ENCODE results near the gene RXFP3. TPM values are rescaled to one million over a fixed set of nuclear protein-coding genes. Genes with fewer than 3 reads are reported as not detected.
"Not testable (repeated sequence)": the region's sequence is repeated elsewhere in the genome, so short reads cannot be mapped to it uniquely, and the experiment has no call there.

The RXFP3 gene
- total RNA-seq, 1 donor: not detected

GRCh38 chr5:33941090-33941489 lies 4.9 kb downstream of the RXFP3 start:
- DNase-seq (ENCODE audit: low read depth): no peak
- TF ChIP-seq, protein P1, sequence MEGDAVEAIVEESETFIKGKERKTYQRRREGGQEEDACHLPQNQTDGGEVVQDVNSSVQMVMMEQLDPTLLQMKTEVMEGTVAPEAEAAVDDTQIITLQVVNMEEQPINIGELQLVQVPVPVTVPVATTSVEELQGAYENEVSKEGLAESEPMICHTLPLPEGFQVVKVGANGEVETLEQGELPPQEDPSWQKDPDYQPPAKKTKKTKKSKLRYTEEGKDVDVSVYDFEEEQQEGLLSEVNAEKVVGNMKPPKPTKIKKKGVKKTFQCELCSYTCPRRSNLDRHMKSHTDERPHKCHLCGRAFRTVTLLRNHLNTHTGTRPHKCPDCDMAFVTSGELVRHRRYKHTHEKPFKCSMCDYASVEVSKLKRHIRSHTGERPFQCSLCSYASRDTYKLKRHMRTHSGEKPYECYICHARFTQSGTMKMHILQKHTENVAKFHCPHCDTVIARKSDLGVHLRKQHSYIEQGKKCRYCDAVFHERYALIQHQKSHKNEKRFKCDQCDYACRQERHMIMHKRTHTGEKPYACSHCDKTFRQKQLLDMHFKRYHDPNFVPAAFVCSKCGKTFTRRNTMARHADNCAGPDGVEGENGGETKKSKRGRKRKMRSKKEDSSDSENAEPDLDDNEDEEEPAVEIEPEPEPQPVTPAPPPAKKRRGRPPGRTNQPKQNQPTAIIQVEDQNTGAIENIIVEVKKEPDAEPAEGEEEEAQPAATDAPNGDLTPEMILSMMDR (IDR thresholded peaks at IDR 0.05; ENCODE audit: insufficient read depth, low read length): no peak
- no peak overlapping the region for H3K4me3 ChIP-seq (ENCODE audit: low read depth, low read length)

DNA sequence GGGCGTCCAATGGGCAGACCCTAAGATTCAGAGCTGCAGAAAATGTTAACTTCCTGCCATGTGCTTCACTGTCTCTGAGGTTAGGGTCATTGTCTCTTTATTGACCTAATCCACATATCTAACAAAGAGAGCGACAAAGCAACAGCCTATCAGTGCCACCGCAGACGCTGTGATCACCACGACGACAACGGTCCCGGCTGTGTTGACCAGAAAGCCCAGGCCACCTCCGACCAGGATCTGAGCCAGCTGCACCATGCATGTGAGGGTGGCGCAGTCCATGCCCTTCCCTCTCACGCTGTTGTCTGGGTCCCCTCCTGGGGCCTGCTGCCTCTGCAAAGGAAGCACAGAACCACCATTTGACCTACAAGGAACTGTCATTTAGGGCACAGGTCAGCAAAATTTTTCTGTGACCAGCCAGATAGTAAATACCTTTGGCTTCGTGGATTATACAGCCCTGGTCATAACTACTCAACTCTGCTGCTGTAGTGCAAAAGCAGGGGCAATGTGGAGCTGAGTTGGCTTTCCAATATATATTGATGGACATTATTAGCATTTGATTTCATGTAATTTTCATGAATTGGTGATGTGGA lies 8.5 kb downstream of the RXFP3 start:
- no peak overlapping the region for H3K4me3 ChIP-seq (ENCODE audit: low read depth, low read length)
- no peak for DNase-seq (ENCODE audit: low read depth)
- TF ChIP-seq, protein P1 (IDR thresholded peaks at IDR 0.05; ENCODE audit: insufficient read depth, low read length): no peak

GRCh38 chr5:33952175-33952574 lies 16.0 kb downstream of the RXFP3 start:
- DNase-seq (ENCODE audit: low read depth); H3K4me3 ChIP-seq (ENCODE audit: low read depth, low read length): not testable (repeated sequence)

DNA sequence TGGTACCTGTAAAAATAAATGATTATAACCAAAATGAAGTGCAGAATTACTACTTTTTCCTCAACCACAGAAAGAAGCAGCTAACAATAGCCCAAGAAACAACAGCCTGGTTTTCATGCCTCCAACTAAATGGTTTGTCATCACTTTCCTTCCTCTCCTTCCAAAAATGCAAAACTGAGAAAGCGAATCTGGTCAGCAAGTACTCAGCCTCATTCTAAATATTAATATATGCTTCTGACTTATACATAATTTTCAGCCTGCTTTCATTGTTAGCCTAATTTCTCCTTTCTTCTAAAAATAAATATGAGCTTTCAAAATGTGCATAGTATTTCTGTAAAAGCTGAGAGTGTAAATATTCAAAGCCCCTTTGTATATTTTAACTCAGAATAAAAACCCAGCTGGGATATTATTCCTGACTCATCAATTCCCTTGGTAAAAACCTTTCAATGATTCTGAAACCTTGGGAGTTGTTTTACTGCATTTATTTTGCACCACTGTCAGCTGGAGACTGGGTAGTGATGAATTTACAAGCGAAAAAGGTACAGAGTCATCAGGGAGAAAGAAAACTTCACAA lies 21.5 kb downstream of the RXFP3 start:
- no peak overlapping the region for H3K4me3 ChIP-seq (ENCODE audit: low read depth, low read length)
- DNase-seq (ENCODE audit: low read depth): no peak
- TF ChIP-seq, protein P1 (IDR thresholded peaks at IDR 0.05; ENCODE audit: insufficient read depth, low read length): no peak

DNA sequence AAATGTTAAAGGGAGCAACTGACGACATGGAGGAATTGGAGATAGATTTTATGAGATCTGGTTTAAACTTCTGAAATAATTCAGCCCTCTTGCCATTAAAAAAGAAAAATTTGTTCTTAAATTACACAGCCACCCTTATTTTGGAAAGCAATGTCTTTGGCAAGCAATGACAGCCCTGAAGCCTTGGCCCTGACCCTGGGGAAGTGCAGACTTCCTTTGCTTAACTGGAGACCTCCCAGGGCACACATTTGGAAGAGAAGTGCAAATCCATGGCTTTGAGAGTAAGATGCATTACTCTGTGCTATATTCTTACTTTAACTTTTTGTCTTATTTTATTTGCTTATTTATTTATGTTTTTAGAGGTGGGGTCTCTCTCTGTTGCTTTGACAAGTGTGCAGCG lies 22.0 kb downstream of the RXFP3 start:
- no peak for DNase-seq (ENCODE audit: low read depth)
- TF ChIP-seq, protein P1 (IDR thresholded peaks at IDR 0.05; ENCODE audit: insufficient read depth, low read length): no peak
- H3K4me3 ChIP-seq (ENCODE audit: low read depth, low read length): no peak overlapping the region

DNA sequence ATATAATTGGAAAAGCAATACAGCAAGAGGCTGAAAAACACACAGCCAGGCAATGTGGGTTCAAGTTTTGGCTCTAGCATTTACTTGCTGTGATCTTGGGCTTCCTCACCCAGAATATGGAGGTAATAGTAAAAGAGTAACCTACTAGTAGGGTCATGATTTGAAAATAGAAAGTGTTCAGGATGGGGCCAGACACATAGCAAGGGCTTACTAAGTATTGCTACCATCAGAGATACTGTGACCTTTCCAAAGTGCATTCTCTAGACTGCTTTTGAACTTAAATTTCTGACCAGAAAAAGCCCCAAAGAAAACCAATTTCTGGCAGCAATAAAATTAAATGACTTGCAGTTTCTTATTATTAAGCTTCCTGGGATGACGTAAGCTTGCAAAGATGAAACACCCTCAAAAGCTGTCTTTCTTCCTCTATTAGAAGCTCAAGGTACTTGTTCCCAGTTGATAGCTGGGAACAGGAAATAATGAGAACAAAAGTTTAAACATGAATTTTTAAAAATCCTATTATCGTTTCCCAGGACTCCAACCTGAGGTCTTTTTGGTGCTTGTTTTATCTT lies 28.0 kb downstream of the RXFP3 start:
- DNase-seq (ENCODE audit: low read depth): peak; percentile 35
- TF ChIP-seq, protein P1 (IDR thresholded peaks at IDR 0.05; ENCODE audit: insufficient read depth, low read length): no peak

GRCh38 chr5:33966805-33967204 lies 30.6 kb downstream of the RXFP3 start:
- H3K4me3 ChIP-seq (ENCODE audit: low read depth, low read length): no peak overlapping the region
- DNase-seq (ENCODE audit: low read depth): no peak
- TF ChIP-seq, protein P1 (IDR thresholded peaks at IDR 0.05; ENCODE audit: insufficient read depth, low read length): no peak

More for the DNA sequence above, 28.0 kb downstream of the RXFP3 start:
- no peak overlapping the region for H3K4me3 ChIP-seq (ENCODE audit: low read depth, low read length)

All from fibroblast of the aortic adventitia (primary cell).